Kidney epithelial cell (primary cell): ENCODE measurements around the gene RAC3. TPM values are rescaled to one million over a fixed set of nuclear protein-coding genes. Genes with fewer than 3 reads are reported as not detected.

Source experiments
- DNase-seq: peaks from one replicate; pipeline ENCODE4 v3.0.0-alpha.2; 2010; ENCODE audit warnings: low read depth
- H3K27me3 ChIP-seq: 2 replicates; pipeline ENCODE4 v1.6.0; 2011; ENCODE audit warnings: low read length; ENCODE audit not compliant: control insufficient read depth, insufficient read depth
- H3K36me3 ChIP-seq: 2 replicates; pipeline ENCODE4 v1.5.1; 2011; ENCODE audit warnings: low read length; ENCODE audit not compliant: control insufficient read depth, insufficient read depth
- H3K4me3 ChIP-seq: 2 replicates; pipeline ENCODE4 v1.5.1; 2011; ENCODE audit warnings: low read depth, mild to moderate bottlenecking, control low read depth, low read length
- total RNA-seq: library from RNA; depleted of rRNA; stranded (reverse); fragments of >200 nt; gene quantifications from 2 replicates; pipeline ENCODE4 v1.2.3, GENCODE V29; 2015
- TF ChIP-seq, protein P1 (sequence below): IDR thresholded peaks from 2 replicates; pipeline ENCODE4 v1.5.1; 2011; ENCODE audit warnings: mild to moderate bottlenecking, moderate library complexity, low read length, control low read depth, inconsistent platforms; ENCODE audit not compliant: insufficient read depth, poor library complexity, severe bottlenecking

RAC3 gene
- total RNA-seq, 1 donor from 2014 or later = 57.4 TPM

DNA sequence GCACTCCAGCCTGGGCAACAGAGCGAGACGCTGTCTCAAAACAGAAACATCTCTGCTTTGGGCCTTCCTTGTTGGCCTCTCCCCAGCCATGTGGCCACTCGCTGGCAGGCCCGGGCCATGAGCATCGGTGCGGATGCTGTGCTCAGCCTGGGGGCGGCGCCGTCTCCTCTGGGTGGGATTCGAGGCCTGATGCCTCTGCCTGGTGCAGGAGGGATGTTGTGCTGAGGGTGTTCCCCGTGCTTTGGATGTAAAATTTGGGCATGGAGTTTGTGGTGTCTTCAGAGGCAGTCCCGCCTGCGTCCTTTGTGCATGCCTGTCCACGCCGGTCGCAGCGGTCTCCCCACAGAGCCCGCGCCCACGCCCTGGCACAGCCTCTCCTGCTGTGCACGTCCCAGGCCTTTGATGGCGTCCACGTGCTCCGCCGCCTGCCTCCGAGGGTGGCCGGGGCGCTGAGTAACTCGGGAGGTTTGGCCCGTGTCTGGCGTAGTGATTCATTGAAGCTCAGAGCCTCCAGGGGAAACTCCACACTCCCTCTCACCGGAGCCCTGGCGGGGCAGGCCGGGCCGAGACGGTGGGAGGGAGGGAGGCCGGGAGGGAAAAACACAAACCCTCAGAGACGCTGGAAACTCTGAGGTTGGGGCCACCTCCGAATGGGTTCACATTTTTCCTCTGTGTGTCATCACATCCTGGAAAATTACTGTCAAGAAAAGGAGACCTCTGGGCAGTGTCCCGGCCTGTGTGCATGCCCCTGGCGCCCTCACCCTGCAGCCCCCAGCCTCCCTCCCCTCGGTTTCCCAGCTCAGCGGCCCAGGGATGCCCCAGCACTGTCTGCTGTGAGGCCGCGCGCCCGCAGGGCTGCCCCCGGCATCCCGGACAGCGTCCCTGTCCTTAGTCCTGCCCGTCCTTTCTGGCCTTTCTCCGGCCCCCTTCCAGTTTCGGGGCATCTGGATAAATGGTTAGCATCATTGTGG lies 27.8 kb upstream of the RAC3 start:
- TF ChIP-seq, protein P1, sequence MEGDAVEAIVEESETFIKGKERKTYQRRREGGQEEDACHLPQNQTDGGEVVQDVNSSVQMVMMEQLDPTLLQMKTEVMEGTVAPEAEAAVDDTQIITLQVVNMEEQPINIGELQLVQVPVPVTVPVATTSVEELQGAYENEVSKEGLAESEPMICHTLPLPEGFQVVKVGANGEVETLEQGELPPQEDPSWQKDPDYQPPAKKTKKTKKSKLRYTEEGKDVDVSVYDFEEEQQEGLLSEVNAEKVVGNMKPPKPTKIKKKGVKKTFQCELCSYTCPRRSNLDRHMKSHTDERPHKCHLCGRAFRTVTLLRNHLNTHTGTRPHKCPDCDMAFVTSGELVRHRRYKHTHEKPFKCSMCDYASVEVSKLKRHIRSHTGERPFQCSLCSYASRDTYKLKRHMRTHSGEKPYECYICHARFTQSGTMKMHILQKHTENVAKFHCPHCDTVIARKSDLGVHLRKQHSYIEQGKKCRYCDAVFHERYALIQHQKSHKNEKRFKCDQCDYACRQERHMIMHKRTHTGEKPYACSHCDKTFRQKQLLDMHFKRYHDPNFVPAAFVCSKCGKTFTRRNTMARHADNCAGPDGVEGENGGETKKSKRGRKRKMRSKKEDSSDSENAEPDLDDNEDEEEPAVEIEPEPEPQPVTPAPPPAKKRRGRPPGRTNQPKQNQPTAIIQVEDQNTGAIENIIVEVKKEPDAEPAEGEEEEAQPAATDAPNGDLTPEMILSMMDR = no peak
- DNase-seq = peak; percentile 88
- H3K4me3 ChIP-seq = no peak overlapping the region
- no peaks in the 10 kb centered on the region for H3K27me3 ChIP-seq
- no peaks in the 10 kb centered on the region for H3K36me3 ChIP-seq

DNA sequence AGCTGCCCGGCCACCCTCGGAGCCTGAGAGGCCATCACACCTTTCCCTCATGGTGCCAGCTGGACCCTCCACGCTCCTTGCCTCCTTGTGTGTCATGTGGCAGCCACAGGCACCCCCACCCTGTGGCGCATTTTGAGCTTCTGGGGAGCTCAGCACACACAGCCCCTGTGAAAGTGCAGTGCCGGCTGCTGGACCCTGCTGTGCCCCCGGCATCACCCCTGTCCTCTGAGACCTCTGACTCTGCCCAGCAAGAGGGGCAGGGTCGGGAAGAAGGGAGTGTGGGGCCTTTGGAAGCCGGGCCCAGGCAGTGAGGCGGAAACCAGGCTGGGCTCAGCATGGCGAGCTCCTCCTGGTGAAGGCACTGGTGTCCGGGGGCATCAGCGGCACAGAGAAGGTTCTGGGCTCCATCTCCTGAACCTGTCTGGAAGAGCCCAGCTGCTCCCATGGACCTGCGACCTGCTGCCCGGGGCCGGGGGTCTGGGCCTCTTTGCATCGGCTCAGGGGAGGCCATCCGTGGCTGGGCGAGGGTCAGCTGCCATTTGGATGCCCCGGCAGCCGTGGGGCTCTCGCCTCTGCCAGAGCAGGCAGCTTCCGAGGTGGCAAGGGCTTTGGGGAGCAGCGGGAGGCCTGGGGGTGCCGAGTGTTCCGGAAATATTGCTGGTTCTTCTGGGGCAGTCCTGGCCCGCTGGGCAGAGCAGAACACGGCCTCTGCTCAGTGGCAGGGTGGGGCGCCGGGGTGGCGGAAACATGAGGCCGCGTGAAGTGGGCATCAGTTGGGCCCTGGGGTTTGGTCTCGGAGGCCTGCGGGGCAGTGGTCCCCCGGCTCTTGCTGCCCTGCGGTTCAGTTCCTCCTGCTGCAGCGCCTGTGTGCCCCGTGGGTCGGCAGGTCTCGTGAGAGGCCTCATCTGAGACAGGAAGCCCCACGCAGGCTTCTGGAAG lies 26.7 kb upstream of the RAC3 start:
- TF ChIP-seq, protein P1 = no peak
- no peaks in the 10 kb centered on the region for H3K27me3 ChIP-seq
- no peaks in the 10 kb centered on the region for H3K36me3 ChIP-seq
- H3K4me3 ChIP-seq = no peak overlapping the region
- DNase-seq = no peak

DNA sequence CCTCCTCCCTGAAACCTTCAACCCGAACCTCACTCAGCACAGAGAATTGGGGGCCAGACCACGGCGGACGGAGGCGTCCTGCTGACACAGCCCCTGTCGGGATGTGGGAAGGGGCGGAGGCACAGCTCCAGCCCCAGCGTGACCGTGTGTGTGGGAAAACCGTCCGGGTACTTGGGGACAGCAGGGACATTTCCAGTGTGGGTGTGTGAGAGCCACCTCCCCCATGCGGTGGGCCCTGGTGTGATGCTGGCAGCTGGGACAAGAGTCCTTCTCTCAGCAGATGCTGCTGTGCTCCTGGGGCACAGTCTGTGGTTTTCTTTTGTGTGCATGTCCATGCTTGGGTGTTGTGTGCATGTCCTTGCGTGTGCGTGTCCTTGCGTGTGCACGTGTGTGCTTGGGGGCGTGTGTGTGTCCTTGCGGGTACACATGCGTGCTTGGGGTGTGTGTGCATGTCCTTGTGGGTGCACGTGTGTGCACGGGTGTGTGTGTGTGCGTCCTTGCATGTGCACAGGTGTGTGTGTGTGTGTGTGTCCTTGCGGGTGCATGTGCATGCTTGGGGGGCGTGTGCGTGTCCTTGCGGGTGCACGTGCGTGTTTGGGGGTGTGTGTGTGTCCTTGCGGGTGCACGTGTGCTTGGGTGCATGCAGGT lies 25.7 kb upstream of the RAC3 start:
- no peak for DNase-seq
- Histone ChIP-seq H3K27me3 (no peaks in the 10 kb centered on the region), H3K36me3 (no peaks in the 10 kb centered on the region), H3K4me3 (no peak overlapping the region)
- TF ChIP-seq, protein P1 = no peak

DNA sequence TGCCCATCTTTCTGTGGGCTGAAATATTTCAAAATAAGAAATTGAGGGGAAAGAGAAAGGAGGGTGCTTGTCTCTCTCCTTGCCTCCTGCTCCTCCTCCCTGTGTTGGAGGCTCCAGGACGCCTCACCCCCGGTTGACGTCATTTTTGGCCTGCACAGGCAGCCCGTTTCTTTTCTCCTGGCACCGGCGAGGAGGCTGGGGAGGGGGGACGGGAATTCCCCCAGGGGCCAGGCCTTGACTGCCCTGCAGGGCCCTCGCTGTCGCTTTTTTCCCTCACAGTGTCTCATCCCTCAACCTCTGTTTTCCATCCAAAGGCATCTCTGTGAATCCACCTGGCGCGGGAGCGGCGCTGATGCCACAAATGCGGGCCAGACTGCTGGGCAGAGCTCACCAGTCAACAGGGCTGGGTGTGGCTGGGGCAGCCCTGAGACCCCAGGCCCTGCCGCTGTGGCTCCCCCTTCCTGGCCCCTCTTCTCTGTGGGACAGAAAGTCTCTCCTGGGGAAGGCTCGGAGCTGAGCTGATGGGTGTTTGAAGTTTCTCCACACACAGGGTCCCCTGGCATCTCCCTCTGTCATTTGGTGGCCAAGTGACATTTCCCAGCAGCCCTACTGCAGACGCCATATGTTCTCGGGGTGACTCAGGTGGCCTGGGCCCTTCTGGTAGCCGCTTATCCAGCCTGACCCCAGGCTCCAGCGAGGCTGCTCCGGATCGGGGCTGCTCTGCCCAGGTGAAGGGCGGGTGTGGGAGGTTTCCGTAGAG lies 24.8 kb upstream of the RAC3 start:
- no peaks in the 10 kb centered on the region for H3K36me3 ChIP-seq
- no peak overlapping the region for H3K4me3 ChIP-seq
- H3K27me3 ChIP-seq = no peaks in the 10 kb centered on the region
- DNase-seq = no peak
- TF ChIP-seq, protein P1 = no peak

DNA sequence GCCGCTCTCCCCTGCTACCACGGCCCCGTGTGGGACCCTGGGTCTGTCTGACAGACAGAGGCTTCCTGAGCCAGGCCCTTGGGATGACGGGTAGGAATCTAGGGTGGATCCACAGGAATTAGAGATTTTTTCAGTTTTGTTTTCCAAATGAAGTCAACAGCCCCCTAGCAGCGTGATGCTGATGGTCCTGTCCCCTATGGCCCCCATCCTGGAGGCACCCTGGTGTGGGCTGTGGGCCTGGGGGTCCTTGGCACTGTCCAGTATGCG lies 24.3 kb upstream of the RAC3 start:
- H3K36me3 ChIP-seq = no peaks in the 10 kb centered on the region
- no peak overlapping the region for H3K4me3 ChIP-seq
- H3K27me3 ChIP-seq = no peaks in the 10 kb centered on the region
- no peak for DNase-seq
- TF ChIP-seq, protein P1 = no peak
